GM12878 (cell line): Measurements from ENCODE around the gene AIFM1. TPM values are rescaled to one million over a fixed set of nuclear protein-coding genes. Genes with fewer than 3 reads are reported as not detected.

Source experiments
- ATAC-seq: fragments of 200-7000 bp; cut with Tn5 transposase; 3 replicates; pipeline ENCODE4 v1.9.1; 2020; ENCODE audit warnings: mild to moderate bottlenecking, moderate library complexity
- BruUV-seq: library from RNA; stranded (reverse); fragments of 400-500 nt; replicated peaks from 2 replicates; lab custom pipeline; 2021; lab: Mats Ljungman, UMichigan
- CTCF ChIA-PET: fragments of 300-600 bp; sonication (Branson Sonifier 250); formaldehyde crosslinking; extraction: SDS; loops from one replicate; lab custom pipeline; 2021; ENCODE audit warnings: inconsistent platforms; lab: Yijun Ruan, JAX
- POLR2A ChIA-PET: fragments of 350-600 bp; formaldehyde crosslinking; extraction: SDS; loops from one replicate; lab custom pipeline; 2021; ENCODE audit warnings: inconsistent platforms; lab: Charles Lee
- RAD21 ChIA-PET: fragments of 300-600 bp; sonication (Branson Sonifier 250); formaldehyde crosslinking; loops from one replicate; lab custom pipeline; 2023; ENCODE audit warnings: antibody characterized with exemption; ENCODE audit not compliant: unreplicated experiment; lab: Charles Lee
- SMC1A ChIA-PET: fragments of 300-600 bp; sonication (Branson Sonifier 250); formaldehyde crosslinking; loops from one replicate; lab custom pipeline; 2023; ENCODE audit not compliant: unreplicated experiment, uncharacterized antibody; lab: Charles Lee
- DNase-seq: peaks from one replicate; pipeline ENCODE4 v3.0.0-alpha.2; 2011; ENCODE audit warnings: low read depth, low spot score
- FAIRE-seq: peaks from 3 replicates; lab custom pipeline; 2011; peaks lifted over from hg19 to GRCh38; lab: Jason Lieb, UNC
- H2AFZ ChIP-seq: 2 replicates; pipeline ENCODE4 v1.6.0; 2011; ENCODE audit warnings: low read depth, low read length, control low read depth; ENCODE audit not compliant: control insufficient read depth
- H3K27ac ChIP-seq: 2 replicates; pipeline ENCODE4 v1.5.1; 2011; ENCODE audit warnings: control low read depth; ENCODE audit not compliant: control insufficient read depth, insufficient read depth
- H3K27me3 ChIP-seq, 2 experiments: replicated peaks in 1 of 2; 2 replicates each; pipeline versions ENCODE4 v1.6.0 to v1.6.1; 2011; ENCODE audit warnings: low read length in 1 of 2; ENCODE audit not compliant: control insufficient read depth in 2 of 2, insufficient read depth in 2 of 2
- H3K36me3 ChIP-seq, 2 experiments: 2 replicates each; pipeline ENCODE4 v1.5.1; 2011; ENCODE audit warnings: low read length in 1 of 2; ENCODE audit not compliant: control insufficient read depth in 2 of 2, insufficient read depth in 2 of 2
- H3K4me1 ChIP-seq: 2 replicates; pipeline ENCODE4 v1.6.1; 2011; ENCODE audit warnings: mild to moderate bottlenecking, low read length, moderate library complexity, mixed read lengths; ENCODE audit not compliant: control insufficient read depth, insufficient read depth
- H3K4me2 ChIP-seq: 2 replicates; pipeline ENCODE4 v1.6.0; 2011; ENCODE audit warnings: control low read depth; ENCODE audit not compliant: control insufficient read depth, insufficient read depth
- H3K4me3 ChIP-seq: fragments of 200-600 bp; sonication (generic); 2 replicates; pipeline ENCODE4 v1.5.1; 2016
- H3K79me2 ChIP-seq: 2 replicates; pipeline ENCODE4 v1.6.0; 2011; ENCODE audit warnings: low read length; ENCODE audit not compliant: control insufficient read depth, insufficient read depth
- H3K9ac ChIP-seq: 2 replicates; pipeline ENCODE4 v1.8.0; 2011; ENCODE audit warnings: low read length, control low read depth, mixed read lengths; ENCODE audit not compliant: control insufficient read depth, insufficient read depth
- H3K9me3 ChIP-seq: replicated peaks from 3 replicates; pipeline ENCODE4 v1.5.1; 2011; ENCODE audit warnings: mild to moderate bottlenecking, low read length; ENCODE audit not compliant: control insufficient read depth, insufficient read depth
- H4K20me1 ChIP-seq: 2 replicates; pipeline ENCODE4 v1.6.0; 2011; ENCODE audit not compliant: control insufficient read depth, insufficient read depth
- ETV6 ChIP-seq, 2 experiments: fragments of 450-650 bp in 1 of 2; IDR thresholded peaks in 1 of 2; conservative IDR thresholded peaks in 1 of 2; 2 replicates each; pipeline ENCODE4 v1.6.1; 2014; ENCODE audit warnings: antibody characterized with exemption in 1 of 2, borderline replicate concordance in 1 of 2, low read depth in 1 of 2, mild to moderate bottlenecking in 1 of 2, moderate library complexity in 1 of 2
- IRF4 ChIP-seq: IDR thresholded peaks from 2 replicates; pipeline ENCODE4 v1.6.1; 2011; ENCODE audit warnings: low read depth, low read length
- SUPT20H ChIP-seq: IDR thresholded peaks from 2 replicates; pipeline ENCODE4 v1.6.1; 2011; ENCODE audit warnings: low read depth, mild to moderate bottlenecking, low read length, moderate library complexity, borderline replicate concordance; ENCODE audit not compliant: control insufficient read depth
- TARDBP ChIP-seq: IDR thresholded peaks from 2 replicates; pipeline ENCODE4 v1.6.1; 2016; ENCODE audit warnings: borderline replicate concordance
- TCF3 ChIP-seq: IDR thresholded peaks from 2 replicates; pipeline ENCODE4 v1.6.1; 2012; ENCODE audit warnings: low read depth, mild to moderate bottlenecking, low read length, borderline replicate concordance; ENCODE audit not compliant: insufficient read depth
- ZNF24 ChIP-seq: fragments of 450-650 bp; IDR thresholded peaks from 2 replicates; pipeline ENCODE4 v1.6.1; 2017; ENCODE audit warnings: antibody characterized with exemption, mild to moderate bottlenecking
- ZZZ3 ChIP-seq: IDR thresholded peaks from 2 replicates; pipeline ENCODE4 v1.6.1; 2011; ENCODE audit warnings: low read depth; ENCODE audit not compliant: control insufficient read depth, insufficient read length
- WGBS: methylation state at CpG from one replicate; pipeline ENCODE4 v1.1.6; 2016; ENCODE audit warnings: low lambda C conversion rate; ENCODE audit not compliant: insufficient replicate concordance, insufficient coverage; ENCODE audit errors: missing lambda C conversion rate; 5-methylcytosine and 5-hydroxymethylcytosine counted together
- in situ Hi-C: fragments of 300-500 bp; cut with MboI; formaldehyde crosslinking; loops from 9 replicates; pipeline ENCODE4 v1.14.3; 2018; ENCODE audit warnings: mixed read lengths
- intact Hi-C: fragments of 100-400 bp; cut with micrococcal nuclease; formaldehyde crosslinking; loops from one replicate; pipeline ENCODE4 v1.14.2; 2022; ENCODE audit not compliant: unreplicated experiment
- polyA plus RNA-seq, 11 experiments: library from polyadenylated mRNA; depleted of rRNA in 4 of 11; unstranded in 6 of 11; stranded (reverse) in 5 of 11; fragments of >200 nt; fragmentation: Nextera tagmentation in 4 of 11; fragmentation: Illumina TruSeq in 1 of 11; extraction: Ambion mirVana in 4 of 11; extraction: Trizol in 1 of 11; gene quantifications; 1 replicate in 1 of 11; 2 replicates in 10 of 11; pipeline versions ENCODE4 v1.2.1 to v1.2.3, GENCODE V29; 2011 to 2016; ENCODE audit warnings: inconsistent platforms in 2 of 11, missing spikeins in 2 of 11, low read depth in 1 of 11
- total RNA-seq, 4 experiments: library from RNA; depleted of rRNA in 3 of 4; stranded (reverse); fragments of >200 nt in 3 of 4; fragmentation: Illumina TruSeq in 1 of 4; extraction: Trizol in 1 of 4; gene quantifications; 2 replicates each; pipeline versions ENCODE4 v1.2.1 to v1.2.3, GENCODE V29; 2013 to 2021
- TF ChIP-seq, protein P1 (sequence below): fragments of 150-350 bp; IDR thresholded peaks from 2 replicates; pipeline ENCODE4 v1.6.1; 2016; ENCODE audit warnings: low read depth, low read length

AIFM1 gene
- total and polyA plus RNA-seq, 10 of the 15 experiments (the other 5 are each of a cell fraction or from before 2014, with no cell fraction given), result 44.2 to 121 (median 80.0) TPM

DNA sequence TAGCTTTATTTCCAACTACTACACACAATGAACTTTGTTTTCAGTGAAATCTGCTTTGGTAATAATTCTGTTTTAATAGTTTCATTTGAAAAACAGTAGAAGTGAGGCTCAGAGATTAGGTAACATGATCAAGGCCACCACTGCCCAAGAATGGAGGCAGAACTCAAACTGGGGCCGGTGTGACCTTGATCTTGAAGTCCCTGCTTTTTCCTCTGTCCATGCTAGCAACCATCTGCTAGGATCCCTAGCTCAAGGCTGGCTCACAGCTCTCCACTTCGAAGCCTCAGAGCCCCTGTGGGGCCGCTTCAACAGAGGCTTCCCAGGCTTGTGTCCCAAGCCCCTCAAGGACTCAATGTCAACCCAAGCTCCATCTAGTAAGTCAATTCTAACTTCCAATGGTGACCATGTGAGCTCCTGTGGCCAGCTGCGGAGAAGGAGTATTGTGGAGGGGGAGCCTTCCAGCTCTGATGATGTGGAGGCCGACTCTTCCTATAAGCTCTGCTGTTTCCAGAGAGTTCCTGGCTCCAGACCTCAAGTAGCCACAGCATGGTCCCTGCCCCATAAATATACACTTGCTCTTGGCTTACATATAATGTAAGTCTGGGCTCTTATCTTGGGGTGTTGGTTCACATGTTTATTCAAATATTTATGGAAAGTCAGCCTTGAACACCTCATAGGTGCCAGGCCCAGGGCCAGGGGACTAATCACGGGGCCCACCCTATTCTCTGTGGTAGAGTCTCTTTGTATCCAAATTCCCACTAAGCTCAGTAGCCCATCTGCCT is 70.2 kb downstream of the AIFM1 start:
- peaks cover 0 to 3% of the 10 kb centered on the region in 2 experiments; a peak in 1 of 4 replicates for H3K36me3 ChIP-seq
- FAIRE-seq (no peak), ATAC-seq (no peak), DNase-seq (no peak)
- peaks cover 17% of the 10 kb centered on the region for H3K4me1 ChIP-seq
- no peaks in the 10 kb centered on the region for H3K27me3 ChIP-seq
- H3K9me3 ChIP-seq, result no peaks in the 10 kb centered on the region
- POLR2A ChIA-PET, result interaction anchor here (0.5 to 1.7 kb wide), 4 partner anchors 9 to 26 kb away, joined by 3 to 6 read pairs (median 4); no protein-coding TSS in a partner anchor
- no TSS peak for BruUV-seq
- no peak overlapping the region for H3K4me2 ChIP-seq
- RAD21 ChIA-PET, result interaction anchor here (1.0 to 1.4 kb wide), 3 partner anchors 10 to 11 kb away, joined by 3 to 4 read pairs (median 3); no protein-coding TSS in a partner anchor
- CTCF ChIA-PET, result interaction anchor here (1.4 to 1.5 kb wide), 2 partner anchors 13 to 16 kb away, joined by 6 to 12 read pairs; no protein-coding TSS in a partner anchor
- in situ Hi-C loops, result no loop called here
- H3K4me3 ChIP-seq, result no peak overlapping the region
- H2AFZ ChIP-seq, result no peak overlapping the region
- no peak overlapping the region for H3K9ac ChIP-seq
- no peak for TF ChIP-seq SUPT20H
- TF ChIP-seq, protein P1, sequence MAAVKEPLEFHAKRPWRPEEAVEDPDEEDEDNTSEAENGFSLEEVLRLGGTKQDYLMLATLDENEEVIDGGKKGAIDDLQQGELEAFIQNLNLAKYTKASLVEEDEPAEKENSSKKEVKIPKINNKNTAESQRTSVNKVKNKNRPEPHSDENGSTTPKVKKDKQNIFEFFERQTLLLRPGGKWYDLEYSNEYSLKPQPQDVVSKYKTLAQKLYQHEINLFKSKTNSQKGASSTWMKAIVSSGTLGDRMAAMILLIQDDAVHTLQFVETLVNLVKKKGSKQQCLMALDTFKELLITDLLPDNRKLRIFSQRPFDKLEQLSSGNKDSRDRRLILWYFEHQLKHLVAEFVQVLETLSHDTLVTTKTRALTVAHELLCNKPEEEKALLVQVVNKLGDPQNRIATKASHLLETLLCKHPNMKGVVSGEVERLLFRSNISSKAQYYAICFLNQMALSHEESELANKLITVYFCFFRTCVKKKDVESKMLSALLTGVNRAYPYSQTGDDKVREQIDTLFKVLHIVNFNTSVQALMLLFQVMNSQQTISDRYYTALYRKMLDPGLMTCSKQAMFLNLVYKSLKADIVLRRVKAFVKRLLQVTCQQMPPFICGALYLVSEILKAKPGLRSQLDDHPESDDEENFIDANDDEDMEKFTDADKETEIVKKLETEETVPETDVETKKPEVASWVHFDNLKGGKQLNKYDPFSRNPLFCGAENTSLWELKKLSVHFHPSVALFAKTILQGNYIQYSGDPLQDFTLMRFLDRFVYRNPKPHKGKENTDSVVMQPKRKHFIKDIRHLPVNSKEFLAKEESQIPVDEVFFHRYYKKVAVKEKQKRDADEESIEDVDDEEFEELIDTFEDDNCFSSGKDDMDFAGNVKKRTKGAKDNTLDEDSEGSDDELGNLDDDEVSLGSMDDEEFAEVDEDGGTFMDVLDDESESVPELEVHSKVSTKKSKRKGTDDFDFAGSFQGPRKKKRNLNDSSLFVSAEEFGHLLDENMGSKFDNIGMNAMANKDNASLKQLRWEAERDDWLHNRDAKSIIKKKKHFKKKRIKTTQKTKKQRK, result no peak
- TF ChIP-seq IRF4, result no peak
- TF ChIP-seq TCF3, result no peak
- TF ChIP-seq ETV6 (conservative IDR thresholded peaks at IDR 0.05 in 1 of 2, IDR thresholded peaks at IDR 0.05 in 1 of 2; ENCODE audit: borderline replicate concordance in 1 of 2, low read depth in 1 of 2), result no peak
- TF ChIP-seq TARDBP, result no peak
- TF ChIP-seq ZZZ3, result no peak
- no peak for TF ChIP-seq ZNF24
- no peaks in the 10 kb centered on the region; the same call in 1 of the 2 replicates for H4K20me1 ChIP-seq
- intact Hi-C loops, result no loop called here
- H3K79me2 ChIP-seq, result peaks cover 46% of the 10 kb centered on the region
- SMC1A ChIA-PET, result interaction anchor here (0.7 to 2.0 kb wide), 5 partner anchors 8 to 75 kb away, joined by 3 to 6 read pairs (median 3); no protein-coding TSS in a partner anchor
- no peak overlapping the region for H3K27ac ChIP-seq
- 67% methylated on average over 6 of the region's 6 CpGs for WGBS
